HEK293 (cell line): Measurements from ENCODE around the gene DPH2.

ENCODE experiments used
- AEBP2 ChIP-seq: fragments of 450-650 bp; formaldehyde crosslinking; IDR thresholded peaks from 2 replicates; pipeline ENCODE4 v1.5.1; 2016; ENCODE audit warnings: missing biosample characterization, missing genetic modification characterization, borderline replicate concordance
- BCL11B ChIP-seq: fragments of 450-650 bp; formaldehyde crosslinking; IDR thresholded peaks from 2 replicates; pipeline ENCODE4 v1.5.1; 2016; ENCODE audit warnings: low read depth, missing biosample characterization, missing genetic modification characterization
- BCL6B ChIP-seq: fragments of 450-650 bp; formaldehyde crosslinking; IDR thresholded peaks from 2 replicates; pipeline ENCODE4 v1.5.1; 2017; ENCODE audit warnings: missing biosample characterization, missing genetic modification characterization
- GFI1B ChIP-seq: fragments of 450-650 bp; formaldehyde crosslinking; IDR thresholded peaks from 2 replicates; pipeline ENCODE4 v1.5.1; 2016; ENCODE audit warnings: missing biosample characterization, missing genetic modification characterization
- HOXC10 ChIP-seq: sonication (generic); formaldehyde crosslinking; IDR thresholded peaks from 2 replicates; pipeline ENCODE4 v1.8.1; 2023; ENCODE audit warnings: mild to moderate bottlenecking, missing genetic modification reagents
- KLF10 ChIP-seq: fragments of 450-650 bp; IDR thresholded peaks from 2 replicates; pipeline ENCODE4 v1.5.1; 2018; ENCODE audit warnings: missing biosample characterization, mild to moderate bottlenecking, missing genetic modification characterization
- KLF17 ChIP-seq: fragments of 450-650 bp; formaldehyde crosslinking; IDR thresholded peaks from 2 replicates; pipeline ENCODE4 v1.5.1; 2016; ENCODE audit warnings: missing biosample characterization, missing genetic modification characterization
- RBAK ChIP-seq: fragments of 450-650 bp; formaldehyde crosslinking; IDR thresholded peaks from 2 replicates; pipeline ENCODE4 v1.5.1; 2016; ENCODE audit warnings: missing biosample characterization, missing genetic modification characterization
- SCRT1 ChIP-seq: fragments of 450-650 bp; formaldehyde crosslinking; IDR thresholded peaks from 2 replicates; pipeline ENCODE4 v1.5.1; 2016; ENCODE audit warnings: missing biosample characterization, missing genetic modification characterization, borderline replicate concordance
- SETDB1 ChIP-seq: IDR thresholded peaks from one replicate; pipeline ENCODE4 v1.6.1; 2017; ENCODE audit warnings: mild to moderate bottlenecking, low read length, moderate library complexity, mixed read lengths; ENCODE audit not compliant: insufficient read length
- TRIM28 ChIP-seq: IDR thresholded peaks from 2 replicates; pipeline ENCODE4 v1.6.1; 2011; ENCODE audit warnings: low read length, control low read depth, borderline replicate concordance
- ZBTB1 ChIP-seq: fragments of 450-650 bp; formaldehyde crosslinking; IDR thresholded peaks from 2 replicates; pipeline ENCODE4 v1.5.1; 2016; ENCODE audit warnings: missing biosample characterization, missing genetic modification characterization
- ZBTB11 ChIP-seq: fragments of 450-650 bp; formaldehyde crosslinking; conservative IDR thresholded peaks from 2 replicates; pipeline ENCODE4 v1.5.1; 2016; ENCODE audit warnings: low read depth, missing biosample characterization, missing genetic modification characterization
- ZBTB44 ChIP-seq: fragments of 450-650 bp; IDR thresholded peaks from 2 replicates; pipeline ENCODE4 v1.5.1; 2018; ENCODE audit warnings: missing biosample characterization, mild to moderate bottlenecking, missing genetic modification characterization
- ZFP69B ChIP-seq: fragments of 450-650 bp; formaldehyde crosslinking; IDR thresholded peaks from 2 replicates; pipeline ENCODE4 v1.5.1; 2016; ENCODE audit warnings: missing biosample characterization, missing genetic modification characterization
- ZNF16 ChIP-seq: fragments of 450-650 bp; formaldehyde crosslinking; IDR thresholded peaks from 2 replicates; pipeline ENCODE4 v1.5.1; 2016; ENCODE audit warnings: low read depth, missing biosample characterization, missing genetic modification characterization
- ZNF274 ChIP-seq, 2 experiments: fragments of 200-500 bp in 1 of 2; fragments of 450-650 bp in 1 of 2; sonication (Bioruptor generic) in 1 of 2; formaldehyde crosslinking in 1 of 2; IDR thresholded peaks; 2 replicates each; pipeline versions ENCODE4 v1.5.1 to v1.6.1; 2014 to 2016; ENCODE audit warnings: borderline replicate concordance in 1 of 2, inconsistent platforms in 1 of 2, low read length in 1 of 2, missing biosample characterization in 1 of 2, missing genetic modification characterization in 1 of 2
- ZNF350 ChIP-seq: fragments of 450-650 bp; formaldehyde crosslinking; IDR thresholded peaks from 2 replicates; pipeline ENCODE4 v1.5.0; 2017; ENCODE audit warnings: missing biosample characterization, mild to moderate bottlenecking, missing genetic modification characterization
- ZNF426 ChIP-seq: fragments of 450-650 bp; formaldehyde crosslinking; IDR thresholded peaks from 2 replicates; pipeline ENCODE4 v1.5.1; 2017; ENCODE audit warnings: missing biosample characterization, missing genetic modification characterization, mild to moderate bottlenecking, inconsistent platforms, moderate library complexity
- ZNF510 ChIP-seq: fragments of 450-650 bp; formaldehyde crosslinking; IDR thresholded peaks from 2 replicates; pipeline ENCODE4 v1.5.1; 2018; ENCODE audit warnings: mild to moderate bottlenecking, missing genetic modification characterization, missing biosample characterization; ENCODE audit not compliant: insufficient replicate concordance
- ZNF513 ChIP-seq: fragments of 450-650 bp; IDR thresholded peaks from 2 replicates; pipeline ENCODE4 v1.5.1; 2018; ENCODE audit warnings: missing biosample characterization, missing genetic modification characterization
- ZNF529 ChIP-seq: fragments of 450-650 bp; formaldehyde crosslinking; IDR thresholded peaks from 2 replicates; pipeline ENCODE4 v1.5.1; 2017; ENCODE audit warnings: missing genetic modification characterization, missing biosample characterization; ENCODE audit not compliant: insufficient replicate concordance
- ZNF654 ChIP-seq: fragments of 450-650 bp; formaldehyde crosslinking; IDR thresholded peaks from 2 replicates; pipeline ENCODE4 v1.5.1; 2016; ENCODE audit warnings: low read depth, missing biosample characterization, missing genetic modification characterization
- ZNF658 ChIP-seq: fragments of 450-650 bp; formaldehyde crosslinking; IDR thresholded peaks from 2 replicates; pipeline ENCODE4; 2016; ENCODE audit warnings: missing biosample characterization, missing genetic modification characterization
- ZNF776 ChIP-seq: fragments of 450-650 bp; formaldehyde crosslinking; IDR thresholded peaks from 2 replicates; pipeline ENCODE4 v1.5.0; 2017; ENCODE audit warnings: missing biosample characterization, missing genetic modification characterization, borderline replicate concordance
- ZNF785 ChIP-seq: fragments of 450-650 bp; formaldehyde crosslinking; IDR thresholded peaks from 2 replicates; pipeline ENCODE4 v1.5.1; 2016; ENCODE audit warnings: missing biosample characterization, missing genetic modification characterization

The DPH2 gene

GRCh38 chr1:43946236-43947060 is 23.4 kb upstream of the DPH2 start, which contains the start of gene IPO13 (continued):
- no peak for TF ChIP-seq ZNF513 (tag by site-specific recombination)
- no peak for TF ChIP-seq GFI1B
- no peak for TF ChIP-seq ZNF350 (tag by site-specific recombination)
- peak; percentile 57; the same call in 1 of the 2 replicates for TF ChIP-seq KLF10 (tag by site-specific recombination)
- TF ChIP-seq BCL6B (tag by site-specific recombination), result no peak
- TF ChIP-seq RBAK (tag by site-specific recombination), result no peak
- TF ChIP-seq SCRT1, result no peak
- TF ChIP-seq ZNF654 (tag by site-specific recombination), result peak; percentile 18
- TF ChIP-seq ZNF16 (tag by site-specific recombination), result no peak; the same call in 1 of the 2 replicates
- TF ChIP-seq ZNF426 (tag by site-specific recombination), result no peak
- no peak; the same call in none of the 2 replicates for TF ChIP-seq ZFP69B (tag by site-specific recombination)
- TF ChIP-seq ZNF529 (tag by site-specific recombination), result no peak
- peak; percentile 94 for TF ChIP-seq KLF17 (tag by site-specific recombination)
- no peak; the same call in 1 of the 2 replicates for TF ChIP-seq ZNF785 (tag by site-specific recombination)
- no peak for TF ChIP-seq HOXC10 (CRISPR knock-in tag)
- no peak for TF ChIP-seq ZNF658 (tag by site-specific recombination)
- no peak for TF ChIP-seq ZBTB1
- TF ChIP-seq ZBTB44 (tag by site-specific recombination), result no peak
- TF ChIP-seq ZNF274 (IDR thresholded peaks at IDR 0.05; ENCODE audit: low read length), result no peak
- no peak for TF ChIP-seq ZNF274 (tag by site-specific recombination; IDR thresholded peaks at IDR 0.05; ENCODE audit: borderline replicate concordance)
- TF ChIP-seq ZNF776, result no peak
- TF ChIP-seq SETDB1, result no peak
- no peak for TF ChIP-seq AEBP2
- TF ChIP-seq ZNF510 (tag by site-specific recombination), result no peak
- TF ChIP-seq BCL11B (tag by site-specific recombination), result peak; percentile 74
- TF ChIP-seq ZBTB11 (tag by site-specific recombination), result peak; percentile 80
- TF ChIP-seq TRIM28, result peak; percentile 87; the same call in 1 of the 2 replicates
